Uterus (tissue), 2 donors: ENCODE measurements around the gene KCNH2.

ENCODE experiments used
- CTCF ChIP-seq, 4 experiments: fragments of 200-600 bp in 2 of 4; fragments of 450-650 bp in 2 of 4; sonication (generic) in 2 of 4; IDR thresholded peaks; one replicate each; pipeline ENCODE4 v1.5.1; 2016 to 2019; ENCODE audit warnings: antibody characterized with exemption in 4 of 4, mild to moderate bottlenecking in 2 of 4, moderate library complexity in 1 of 4
- POLR2A ChIP-seq, 2 donors: fragments of 450-650 bp; IDR thresholded peaks; one replicate each; pipeline ENCODE4 v1.6.1; 2016; ENCODE audit warnings: antibody characterized with exemption in 2 of 2, mild to moderate bottlenecking in 1 of 2, moderate library complexity in 1 of 2

DNA sequence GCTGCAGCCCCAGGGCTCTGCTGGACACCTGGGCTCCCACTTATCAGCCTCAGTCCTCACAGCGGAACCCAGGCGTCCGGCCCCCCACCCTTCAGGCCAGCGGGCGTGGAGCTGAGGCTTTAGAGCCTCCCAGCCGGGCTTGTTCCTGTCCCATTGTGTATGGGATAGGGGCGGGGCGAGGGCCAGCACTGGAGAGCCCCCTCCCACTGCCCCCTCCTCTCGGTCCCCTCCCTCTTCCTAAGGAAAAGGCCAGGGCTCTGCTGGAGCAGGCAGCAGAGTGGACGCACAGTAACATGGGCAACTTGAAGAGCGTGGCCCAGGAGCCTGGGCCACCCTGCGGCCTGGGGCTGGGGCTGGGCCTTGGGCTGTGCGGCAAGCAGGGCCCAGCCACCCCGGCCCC, 15.4 kb upstream of the KCNH2 start:
- TF ChIP-seq CTCF (IDR thresholded peaks at IDR 0.05) (no peak), POLR2A (IDR thresholded peaks at IDR 0.05) (no peak)
